ENCODE measurements around the gene S100A1.
"Not testable (repeated sequence)": the region's sequence is repeated elsewhere in the genome, so short reads cannot be mapped to it uniquely, and the experiment has no call there.

S100A1 gene

DNA sequence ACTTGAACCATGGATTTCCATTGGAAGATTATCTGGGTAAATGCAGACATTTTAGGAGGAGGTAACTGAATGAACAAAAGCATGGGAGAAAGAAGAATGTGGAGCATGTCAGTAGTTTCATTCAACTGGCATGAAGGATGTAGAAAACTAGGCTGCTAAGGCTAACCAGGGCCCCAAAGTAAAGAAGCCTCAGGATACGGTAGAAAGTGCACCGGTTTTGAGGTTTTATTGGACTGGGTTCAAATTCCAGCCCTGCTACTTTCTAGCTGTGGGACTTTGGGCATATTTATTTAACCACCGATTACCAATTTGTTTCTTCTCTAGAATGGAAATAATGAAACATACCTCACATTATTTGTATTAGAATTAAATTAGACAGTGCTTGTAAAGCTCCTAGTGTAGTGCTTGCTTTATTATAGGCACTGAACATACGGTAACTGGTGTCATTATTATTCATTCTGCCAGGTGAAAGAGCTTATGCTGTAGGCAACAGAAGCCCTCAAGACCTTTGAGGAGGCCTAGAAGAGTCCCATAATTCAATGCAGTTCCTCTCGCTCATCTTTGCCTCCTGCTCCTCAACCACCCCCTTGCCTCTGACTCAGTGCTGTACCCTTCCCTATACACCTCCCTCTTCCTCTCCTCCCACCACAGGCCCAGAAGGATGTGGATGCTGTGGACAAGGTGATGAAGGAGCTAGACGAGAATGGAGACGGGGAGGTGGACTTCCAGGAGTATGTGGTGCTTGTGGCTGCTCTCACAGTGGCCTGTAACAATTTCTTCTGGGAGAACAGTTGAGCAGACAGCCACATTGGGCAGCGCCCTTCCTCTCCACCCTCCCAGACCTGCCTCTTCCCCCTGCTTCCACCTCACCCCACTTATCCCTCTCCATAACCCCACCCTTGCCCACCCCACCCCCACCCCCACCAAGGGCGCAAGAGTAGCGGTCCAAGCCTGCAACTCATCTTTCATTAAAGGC lies 3.1 kb downstream of the S100A1 start:
- Mint-ChIP-seq H3K27ac (peak overlapping the region; percentile 22), H3K4me1 (ENCODE audit: low read depth) (peaks cover 30% of the 10 kb centered on the region), H3K27me3 (no peaks in the 10 kb centered on the region), H3K4me3 (no peak overlapping the region), H3K36me3 (peaks cover 2% of the 10 kb centered on the region), H3K9me3 (ENCODE audit: low read depth) (no peaks in the 10 kb centered on the region)

DNA sequence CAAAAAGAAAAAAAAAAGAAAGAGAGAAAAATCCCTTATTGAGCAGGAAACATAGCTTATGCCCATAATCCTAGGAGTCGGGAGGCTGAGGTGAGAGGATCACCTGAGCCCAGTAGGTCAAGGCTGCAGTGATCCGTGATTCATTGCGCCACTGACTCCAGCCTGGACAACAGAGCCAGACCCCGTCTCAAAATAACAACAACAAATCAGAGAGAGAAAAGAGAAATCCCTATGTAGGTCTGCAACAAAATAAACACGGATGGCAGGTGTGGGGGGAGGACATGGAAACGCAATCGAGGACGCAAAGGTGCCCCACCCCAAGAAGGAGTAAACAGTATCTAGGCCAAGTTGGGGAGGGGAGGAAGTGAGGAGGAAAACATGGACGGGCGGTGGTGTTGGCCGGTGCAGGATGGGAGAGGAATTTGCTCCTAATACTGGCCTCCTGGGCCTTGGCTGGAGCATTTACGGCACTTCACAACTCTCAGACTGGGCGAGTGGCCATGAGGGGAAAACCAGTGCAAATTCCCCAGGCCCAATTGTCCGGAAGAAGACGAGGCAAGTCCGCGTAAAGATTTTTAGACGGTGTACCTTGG lies 5.0 kb downstream of the S100A1 start:
- H3K36me3 Mint-ChIP-seq, result peaks cover 12% of the 10 kb centered on the region
- H3K27ac Mint-ChIP-seq, result peak overlapping the region; percentile 99
- H3K4me1 Mint-ChIP-seq (ENCODE audit: low read depth), result peaks cover 45% of the 10 kb centered on the region

DNA sequence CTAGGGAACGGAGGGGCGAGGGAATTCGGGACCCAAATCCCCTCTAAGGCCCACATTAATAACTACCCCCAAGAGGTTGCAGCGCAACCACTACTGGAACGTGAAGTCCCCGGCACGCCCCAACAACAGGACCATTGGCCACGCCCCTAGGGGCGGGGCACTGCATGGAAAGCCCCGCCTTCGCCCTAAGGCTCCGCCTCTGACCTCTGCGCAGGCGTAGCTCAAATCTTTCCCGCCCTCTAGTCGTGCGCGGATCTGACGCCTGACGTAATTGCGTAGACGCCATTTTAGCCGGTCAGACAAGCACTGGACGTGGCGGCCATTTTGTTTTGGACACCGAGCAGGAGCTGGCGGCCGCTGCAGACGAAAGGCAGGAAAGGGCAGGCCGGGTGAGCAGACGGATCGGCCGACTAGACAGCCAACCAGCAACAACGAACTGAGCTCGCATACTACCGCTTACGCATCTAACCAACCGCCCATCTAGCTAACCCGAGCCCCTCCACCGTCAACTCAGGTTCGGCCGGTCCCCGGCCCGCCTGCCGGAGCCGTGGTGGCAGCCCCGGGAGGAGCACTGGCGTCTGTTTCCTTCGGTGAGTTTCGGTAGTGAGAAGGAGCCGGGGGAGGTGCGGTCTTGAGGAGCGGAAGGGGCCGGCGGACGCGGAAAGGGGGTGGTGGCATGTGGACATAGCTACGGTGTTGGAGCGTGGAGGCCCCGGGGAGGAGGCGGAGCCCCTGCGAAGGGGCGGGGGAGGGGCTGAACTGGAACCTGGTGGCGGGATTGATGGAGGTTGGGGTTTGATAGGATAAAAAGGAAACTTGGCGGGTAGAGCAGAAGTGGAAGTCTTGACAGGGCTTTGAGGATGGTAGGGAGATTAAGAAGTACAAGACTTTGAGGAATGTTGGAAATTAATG lies 5.8 kb downstream of the S100A1 start, which contains the start of gene CHTOP:
Gene CHTOP, plus strand, starts transcription at position 313 of the 912 bp plus-strand sequence. CDS start 2,523 bp downstream, outside the sequence.
- Mint-ChIP-seq H3K27ac (peak within 1 kb of the TSS; percentile 99), H3K36me3 (peaks cover 12% of the 10 kb centered on the region), H3K4me3 (peak within 1 kb of the TSS; percentile 99), H3K27me3 (no peaks in the 10 kb centered on the region), H3K9me3 (ENCODE audit: low read depth) (no peaks in the 10 kb centered on the region), H3K4me1 (ENCODE audit: low read depth) (peaks cover 49% of the 10 kb centered on the region)

More for the DNA sequence above, 5.0 kb downstream of the S100A1 start:
- Mint-ChIP-seq H3K9me3 (ENCODE audit: low read depth) (no peaks in the 10 kb centered on the region), H3K27me3 (no peaks in the 10 kb centered on the region), H3K4me3 (peak overlapping the region; percentile 99)

DNA sequence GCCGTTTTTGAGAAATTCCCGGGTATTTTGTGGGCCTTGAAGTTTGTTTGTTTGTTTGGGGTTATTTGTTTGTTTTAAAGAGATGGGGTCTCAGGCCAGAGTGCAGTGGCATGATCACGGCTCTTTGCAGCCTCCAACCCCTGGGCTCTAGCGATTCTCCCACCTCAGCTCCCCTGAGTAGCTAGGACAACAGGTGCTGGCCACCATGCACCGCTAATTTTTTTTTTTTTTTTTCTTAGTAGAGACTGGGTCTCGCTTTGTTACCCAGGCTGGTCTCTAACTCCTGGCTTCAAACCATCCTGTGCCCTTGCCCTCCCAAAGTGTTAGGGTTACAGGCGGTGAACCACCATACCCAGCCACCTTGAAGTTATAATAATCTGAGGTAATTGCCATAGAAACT lies 7.6 kb downstream of the S100A1 start:
- Mint-ChIP-seq H3K4me1 (ENCODE audit: low read depth) (peaks cover 52% of the 10 kb centered on the region), H3K27me3 (no peaks in the 10 kb centered on the region), H3K36me3 (peaks cover 12% of the 10 kb centered on the region), H3K27ac (peak overlapping the region; percentile 78), H3K9me3 (ENCODE audit: low read depth) (no peaks in the 10 kb centered on the region), H3K4me3 (peak overlapping the region; percentile 99)

DNA sequence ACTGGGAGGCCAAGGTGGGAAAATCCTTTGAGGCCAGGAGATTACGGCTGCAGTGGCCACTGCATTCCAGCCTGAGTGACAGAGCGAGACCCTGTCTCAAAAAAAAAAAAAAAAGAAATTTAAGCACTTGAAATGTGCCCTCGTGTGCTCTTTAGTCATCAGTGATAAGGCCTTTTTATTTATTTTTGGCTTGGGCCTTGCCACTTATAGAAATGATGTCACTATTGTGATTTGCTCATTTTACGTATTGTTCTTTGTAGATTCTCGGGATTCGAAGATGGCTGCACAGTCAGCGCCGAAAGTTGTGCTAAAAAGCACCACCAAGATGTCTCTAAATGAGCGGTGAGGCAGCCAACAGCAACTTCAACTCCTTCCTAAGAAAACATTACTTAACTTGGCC lies 8.1 kb downstream of the S100A1 start:
- Mint-ChIP-seq H3K9me3 (ENCODE audit: low read depth) (no peaks in the 10 kb centered on the region), H3K4me3 (peak overlapping the region; percentile 99), H3K36me3 (peaks cover 12% of the 10 kb centered on the region), H3K27me3 (no peaks in the 10 kb centered on the region), H3K27ac (peak overlapping the region; percentile 88), H3K4me1 (ENCODE audit: low read depth) (peaks cover 53% of the 10 kb centered on the region)

DNA sequence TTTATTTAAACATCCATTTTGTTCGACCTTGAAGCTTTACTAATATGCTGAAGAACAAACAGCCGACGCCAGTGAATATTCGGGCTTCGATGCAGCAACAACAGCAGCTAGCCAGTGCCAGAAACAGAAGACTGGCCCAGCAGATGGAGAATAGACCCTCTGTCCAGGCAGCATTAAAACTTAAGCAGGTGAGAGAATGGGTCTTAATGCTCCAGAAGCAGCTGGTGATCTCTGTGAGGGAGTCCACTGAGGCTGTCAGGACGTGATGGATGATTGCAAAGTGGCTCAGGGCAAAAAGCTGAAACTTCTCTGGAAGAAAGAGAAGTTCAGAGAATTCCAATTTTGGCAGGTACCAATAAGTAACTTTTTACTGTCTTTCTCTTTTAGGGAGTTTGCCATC lies 10.0 kb downstream of the S100A1 start:
- Mint-ChIP-seq H3K4me1 (ENCODE audit: low read depth) (peaks cover 52% of the 10 kb centered on the region), H3K9me3 (ENCODE audit: low read depth) (no peaks in the 10 kb centered on the region), H3K27me3 (no peaks in the 10 kb centered on the region), H3K27ac (peak overlapping the region; percentile 34), H3K4me3 (no peak overlapping the region), H3K36me3 (peaks cover 12% of the 10 kb centered on the region)

DNA sequence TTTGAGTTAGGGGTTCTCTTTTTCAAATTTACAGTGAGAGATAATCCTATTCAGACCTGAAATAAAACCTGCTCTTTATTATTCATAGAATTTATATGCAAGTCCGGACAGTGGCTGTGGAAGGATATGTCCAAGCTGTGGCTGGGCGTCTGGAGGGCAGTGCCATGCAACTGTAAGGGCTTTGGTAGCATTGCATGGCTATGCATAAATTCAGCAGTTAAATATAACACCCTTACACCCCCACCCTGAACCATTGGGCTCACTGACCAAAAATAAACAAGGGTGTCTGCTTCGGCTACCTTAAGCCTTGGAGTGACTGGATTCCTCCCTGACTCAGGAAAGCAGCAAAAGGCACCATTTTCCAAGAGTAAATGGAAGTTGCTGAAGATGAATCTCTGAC lies 11.0 kb downstream of the S100A1 start:
- Mint-ChIP-seq H3K27me3 (no peaks in the 10 kb centered on the region), H3K27ac (peak overlapping the region; percentile 46), H3K4me3 (no peak overlapping the region), H3K36me3 (peaks cover 18% of the 10 kb centered on the region), H3K4me1 (ENCODE audit: low read depth) (peaks cover 58% of the 10 kb centered on the region), H3K9me3 (ENCODE audit: low read depth) (no peaks in the 10 kb centered on the region)

DNA sequence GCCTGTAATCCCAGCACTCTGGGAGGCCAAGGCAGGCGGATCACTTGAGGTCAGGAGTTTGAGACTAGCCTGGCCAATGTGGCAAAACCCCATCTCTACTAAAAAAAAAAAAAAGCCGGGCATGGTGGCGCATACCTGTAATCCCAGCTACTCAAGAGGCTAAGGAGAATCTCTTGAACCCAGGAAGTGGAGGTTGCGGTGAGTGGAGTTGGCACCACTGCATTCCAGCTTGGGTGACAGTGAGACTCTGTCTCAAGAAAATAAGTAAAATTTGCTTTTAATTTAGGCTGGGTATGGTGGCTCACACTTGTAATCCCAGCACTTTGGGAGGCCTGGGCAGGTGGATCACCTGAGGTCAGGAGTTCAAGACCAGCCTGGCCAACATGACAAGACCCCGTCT lies 12.0 kb downstream of the S100A1 start:
- Mint-ChIP-seq H3K36me3 (peaks cover 16% of the 10 kb centered on the region), H3K27ac (peak overlapping the region; percentile 68), H3K4me1 (ENCODE audit: low read depth) (peaks cover 65% of the 10 kb centered on the region)
- H3K27me3 Mint-ChIP-seq; H3K4me3 Mint-ChIP-seq; H3K9me3 Mint-ChIP-seq (ENCODE audit: low read depth): not testable (repeated sequence)

DNA sequence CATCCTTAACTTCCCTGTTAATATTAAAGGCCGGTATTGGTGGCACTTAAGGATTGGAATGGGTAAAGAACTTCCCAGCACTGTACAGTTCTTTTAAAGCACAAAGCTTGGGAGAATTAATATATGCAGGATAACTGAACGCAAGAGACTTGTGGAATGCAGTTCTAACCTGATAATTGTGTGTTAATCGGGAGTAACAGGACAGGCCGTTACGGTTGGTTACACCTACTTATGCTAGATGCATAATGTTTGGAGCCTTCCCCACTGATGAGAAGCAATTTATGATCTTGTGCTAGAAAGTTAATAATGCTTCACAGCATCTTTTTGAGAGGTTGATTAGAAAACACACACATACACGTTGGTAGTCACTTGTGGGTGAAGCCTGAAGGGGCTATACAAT lies 12.6 kb downstream of the S100A1 start:
- Mint-ChIP-seq H3K9me3 (ENCODE audit: low read depth) (no peaks in the 10 kb centered on the region), H3K4me3 (no peak overlapping the region), H3K4me1 (ENCODE audit: low read depth) (peaks cover 68% of the 10 kb centered on the region), H3K27me3 (no peaks in the 10 kb centered on the region), H3K36me3 (peaks cover 21% of the 10 kb centered on the region), H3K27ac (peak overlapping the region; percentile 19)

DNA sequence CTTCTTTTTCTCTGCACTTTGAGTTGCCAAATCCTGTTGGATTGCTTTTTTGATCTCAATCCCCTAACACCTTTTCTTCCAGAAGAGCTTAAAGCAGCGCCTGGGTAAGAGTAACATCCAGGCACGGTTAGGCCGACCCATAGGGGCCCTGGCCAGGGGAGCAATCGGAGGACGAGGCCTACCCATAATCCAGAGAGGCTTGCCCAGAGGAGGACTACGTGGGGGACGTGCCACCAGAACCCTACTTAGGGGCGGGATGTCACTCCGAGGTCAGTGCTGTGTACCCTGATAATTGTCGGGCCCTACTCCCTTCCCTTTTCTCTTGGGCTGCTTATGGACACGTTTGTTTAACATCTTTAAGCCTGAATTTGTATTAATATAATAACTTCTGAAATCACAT lies 13.9 kb downstream of the S100A1 start:
- Mint-ChIP-seq H3K4me3 (no peak overlapping the region), H3K4me1 (ENCODE audit: low read depth) (peaks cover 69% of the 10 kb centered on the region), H3K36me3 (peaks cover 15% of the 10 kb centered on the region), H3K9me3 (ENCODE audit: low read depth) (no peaks in the 10 kb centered on the region), H3K27ac (peak overlapping the region; percentile 55), H3K27me3 (no peaks in the 10 kb centered on the region)

DNA sequence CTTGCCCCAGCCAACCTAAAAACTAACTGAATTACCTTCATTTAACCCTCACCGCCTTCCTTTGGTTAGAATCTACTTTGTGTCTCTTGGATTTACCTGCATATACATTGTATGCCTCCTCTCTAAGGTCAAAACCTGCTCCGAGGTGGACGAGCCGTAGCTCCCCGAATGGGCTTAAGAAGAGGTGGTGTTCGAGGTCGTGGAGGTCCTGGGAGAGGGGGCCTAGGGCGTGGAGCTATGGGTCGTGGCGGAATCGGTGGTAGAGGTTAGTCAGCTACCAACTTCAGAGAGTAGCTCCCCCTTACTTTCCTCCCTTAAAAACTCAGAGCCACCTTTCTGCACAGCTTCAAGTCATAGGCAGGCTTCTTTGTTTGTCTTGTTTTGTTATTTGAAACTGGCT lies 14.9 kb downstream of the S100A1 start:
- Mint-ChIP-seq H3K36me3 (peaks cover 13% of the 10 kb centered on the region), H3K27me3 (no peaks in the 10 kb centered on the region), H3K4me3 (no peak overlapping the region), H3K9me3 (ENCODE audit: low read depth) (no peaks in the 10 kb centered on the region), H3K27ac (peak overlapping the region; percentile 88), H3K4me1 (ENCODE audit: low read depth) (peaks cover 69% of the 10 kb centered on the region)

DNA sequence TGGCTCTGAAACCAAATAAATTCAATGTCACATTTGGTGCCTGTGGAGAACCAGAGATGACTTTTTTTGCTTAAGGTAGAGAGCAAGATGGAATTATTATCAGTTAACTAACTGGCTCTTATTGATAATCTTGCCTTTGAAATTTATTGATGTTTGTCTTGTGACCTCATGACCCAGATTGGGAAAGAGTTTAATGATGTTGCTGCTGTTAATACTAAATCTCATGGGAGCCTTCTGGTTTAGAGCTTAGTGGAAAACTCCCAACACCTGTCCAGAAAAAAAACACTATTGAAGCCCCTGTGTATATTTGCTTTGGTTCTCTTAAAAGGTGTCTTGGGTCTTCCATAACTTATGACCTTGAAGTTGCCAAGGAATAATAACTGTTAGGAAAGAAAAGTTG lies 15.6 kb downstream of the S100A1 start:
- no peak overlapping the region for H3K4me3 Mint-ChIP-seq
- H3K27me3 Mint-ChIP-seq, result no peaks in the 10 kb centered on the region
- H3K9me3 Mint-ChIP-seq (ENCODE audit: low read depth), result no peaks in the 10 kb centered on the region
- H3K27ac Mint-ChIP-seq, result peak overlapping the region; percentile 88
- peaks cover 72% of the 10 kb centered on the region for H3K4me1 Mint-ChIP-seq (ENCODE audit: low read depth)
- peaks cover 13% of the 10 kb centered on the region for H3K36me3 Mint-ChIP-seq

DNA sequence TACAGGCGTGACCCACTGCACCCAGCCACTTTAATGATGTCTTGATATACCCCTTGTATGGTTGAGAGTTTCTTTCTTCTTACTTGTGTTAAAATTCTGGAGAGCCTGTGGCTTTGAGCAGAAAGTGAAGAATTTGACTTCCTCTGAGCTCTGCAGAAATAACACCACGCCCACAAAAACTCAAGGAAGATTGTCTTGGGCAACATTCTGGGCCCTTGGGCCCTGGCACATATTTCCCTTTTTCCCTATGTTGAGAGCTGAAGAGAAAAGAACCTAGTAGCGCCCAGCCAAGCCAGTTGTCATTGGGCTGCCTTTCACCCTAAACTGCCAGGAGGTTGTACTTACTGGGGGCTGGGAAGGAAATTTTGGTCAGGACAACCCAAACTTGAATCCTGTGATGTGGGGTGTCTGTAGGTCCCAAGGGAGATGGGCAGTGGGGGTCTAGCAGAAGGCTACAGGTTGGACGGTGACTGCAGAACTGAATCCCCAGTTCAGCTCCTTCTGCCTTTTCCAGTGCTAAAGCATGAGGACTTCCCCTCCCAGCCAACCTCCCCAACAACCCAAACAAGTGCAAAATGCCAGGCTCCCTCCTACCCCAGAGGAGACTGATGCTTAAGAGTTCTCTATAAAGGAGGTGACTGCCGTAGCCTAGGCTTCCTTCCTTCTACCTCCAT lies 18.6 kb downstream of the S100A1 start:
- Mint-ChIP-seq H3K4me3 (no peak overlapping the region), H3K4me1 (ENCODE audit: low read depth) (peaks cover 74% of the 10 kb centered on the region), H3K36me3 (peaks cover 13% of the 10 kb centered on the region), H3K27me3 (no peaks in the 10 kb centered on the region), H3K9me3 (ENCODE audit: low read depth) (no peaks in the 10 kb centered on the region), H3K27ac (peak overlapping the region; percentile 84)

DNA sequence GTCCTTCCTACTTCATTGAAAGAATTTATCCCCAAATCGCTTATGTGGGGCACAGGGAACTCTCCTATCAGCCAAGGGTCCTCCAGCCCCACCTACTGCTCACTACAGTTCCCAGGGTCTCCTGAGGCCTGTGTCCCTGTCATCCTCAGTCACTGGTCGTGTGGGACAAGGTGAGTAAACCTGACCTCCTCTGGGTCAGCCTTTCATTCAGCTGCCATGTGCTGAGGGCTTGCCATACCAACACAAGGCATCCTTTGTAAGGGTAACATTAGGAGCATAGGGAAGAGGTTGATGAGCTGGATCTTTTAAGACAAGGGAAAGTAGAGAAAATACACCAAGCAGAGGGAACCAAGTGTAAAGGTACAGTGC lies 19.1 kb downstream of the S100A1 start:
- H3K9me3 Mint-ChIP-seq (ENCODE audit: low read depth), result no peaks in the 10 kb centered on the region
- H3K36me3 Mint-ChIP-seq, result peaks cover 13% of the 10 kb centered on the region
- H3K4me3 Mint-ChIP-seq, result no peak overlapping the region
- H3K27ac Mint-ChIP-seq, result peak overlapping the region; percentile 84
- no peaks in the 10 kb centered on the region for H3K27me3 Mint-ChIP-seq
- peaks cover 72% of the 10 kb centered on the region for H3K4me1 Mint-ChIP-seq (ENCODE audit: low read depth)

Measured in activated naive CD8-positive, alpha-beta T cell (primary cell).